Activated T-cell treated with anti-CD3 and anti-CD28 coated beads for 48 hours (primary cell): Measurements from ENCODE around the gene TCERG1L.

Experiments used
- DNase-seq: peaks from one replicate; pipeline ENCODE4 v3.0.0-alpha.2; 2020; ENCODE audit warnings: low read depth

TCERG1L gene

GRCh38 chr10:131207176-131207575 lies 104.3 kb downstream of the TCERG1L start:
- DNase-seq = no peak

DNA sequence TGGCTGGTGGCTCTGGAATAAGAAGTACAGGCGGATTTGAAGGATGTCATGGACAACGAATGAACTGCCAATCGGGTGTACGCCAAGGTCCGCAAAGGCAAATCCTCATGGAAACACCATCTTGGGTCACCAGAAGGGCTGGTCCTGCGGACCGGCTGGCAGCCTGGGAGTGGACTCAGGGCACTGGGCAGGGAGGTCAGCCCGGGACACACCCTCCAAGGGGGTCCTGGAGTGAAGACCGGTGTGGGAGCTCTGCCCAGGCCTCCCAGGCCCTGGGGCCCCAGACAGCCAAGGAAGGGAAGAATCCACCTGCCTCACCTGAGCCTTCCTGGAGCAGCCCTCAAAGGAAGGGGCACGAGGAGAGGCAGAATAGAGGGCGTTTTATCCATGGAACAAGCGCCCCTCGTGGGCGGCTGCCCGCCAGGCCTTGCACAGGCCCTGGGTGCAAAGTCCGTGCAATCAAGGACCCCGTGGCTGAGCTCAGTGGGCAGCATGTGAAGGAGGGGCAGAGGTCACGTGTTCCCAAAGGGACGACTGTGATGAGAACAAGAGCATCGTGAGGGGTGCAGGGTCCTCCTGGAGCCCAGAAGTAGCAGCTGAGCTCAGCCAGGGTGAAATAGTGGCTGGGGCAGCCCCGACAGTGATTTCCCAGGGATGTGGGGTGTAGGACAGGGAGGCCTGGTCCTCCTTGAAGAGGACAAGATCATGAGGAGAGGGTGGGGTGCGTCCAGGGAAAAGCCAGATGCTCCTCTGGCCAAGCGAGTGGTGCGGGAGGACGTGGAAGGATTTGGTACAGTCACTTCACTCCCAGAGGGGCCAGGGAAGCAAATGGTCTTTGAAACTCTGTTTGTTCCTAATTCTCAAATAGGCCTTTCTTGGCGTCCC lies 105.2 kb downstream of the TCERG1L start:
- no peak for DNase-seq

GRCh38 chr10:131205556-131205955 lies 106.0 kb downstream of the TCERG1L start:
- no peak for DNase-seq

DNA sequence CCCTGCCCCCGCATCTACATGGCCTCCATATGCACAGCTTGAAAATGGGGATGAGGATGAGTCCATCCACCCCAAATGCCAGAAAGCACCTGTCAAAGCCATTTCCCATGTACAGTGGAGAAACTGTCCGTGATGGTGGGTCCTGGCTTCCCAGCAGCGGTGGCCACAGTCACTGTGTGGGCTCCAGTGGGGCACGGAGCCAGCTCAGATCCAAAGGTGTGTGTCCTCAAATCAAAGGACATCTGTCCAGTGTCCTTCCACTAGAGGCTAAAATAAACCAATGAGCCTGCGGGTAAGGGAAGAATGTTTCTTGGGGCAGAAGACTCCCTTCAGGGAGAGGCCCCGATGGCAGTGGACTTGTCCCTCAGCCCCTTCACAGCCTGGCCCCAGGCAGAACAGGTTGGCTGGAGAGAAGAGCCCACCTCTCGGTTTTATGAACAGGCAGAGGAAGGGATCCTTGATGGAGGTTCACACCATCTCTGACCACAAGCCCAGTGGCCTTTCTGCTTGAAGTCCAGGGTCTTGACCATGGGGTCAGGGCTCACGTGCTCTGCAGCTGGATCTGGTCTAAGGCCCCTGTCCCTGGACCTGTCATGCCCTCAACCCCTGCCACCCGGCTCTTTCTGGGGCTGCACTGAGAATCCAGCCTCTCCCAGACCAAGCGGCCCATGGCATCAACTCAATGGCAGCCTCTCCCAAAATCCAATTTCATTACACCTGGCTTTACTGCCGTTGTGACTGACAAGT lies 106.9 kb downstream of the TCERG1L start:
- DNase-seq = no peak

DNA sequence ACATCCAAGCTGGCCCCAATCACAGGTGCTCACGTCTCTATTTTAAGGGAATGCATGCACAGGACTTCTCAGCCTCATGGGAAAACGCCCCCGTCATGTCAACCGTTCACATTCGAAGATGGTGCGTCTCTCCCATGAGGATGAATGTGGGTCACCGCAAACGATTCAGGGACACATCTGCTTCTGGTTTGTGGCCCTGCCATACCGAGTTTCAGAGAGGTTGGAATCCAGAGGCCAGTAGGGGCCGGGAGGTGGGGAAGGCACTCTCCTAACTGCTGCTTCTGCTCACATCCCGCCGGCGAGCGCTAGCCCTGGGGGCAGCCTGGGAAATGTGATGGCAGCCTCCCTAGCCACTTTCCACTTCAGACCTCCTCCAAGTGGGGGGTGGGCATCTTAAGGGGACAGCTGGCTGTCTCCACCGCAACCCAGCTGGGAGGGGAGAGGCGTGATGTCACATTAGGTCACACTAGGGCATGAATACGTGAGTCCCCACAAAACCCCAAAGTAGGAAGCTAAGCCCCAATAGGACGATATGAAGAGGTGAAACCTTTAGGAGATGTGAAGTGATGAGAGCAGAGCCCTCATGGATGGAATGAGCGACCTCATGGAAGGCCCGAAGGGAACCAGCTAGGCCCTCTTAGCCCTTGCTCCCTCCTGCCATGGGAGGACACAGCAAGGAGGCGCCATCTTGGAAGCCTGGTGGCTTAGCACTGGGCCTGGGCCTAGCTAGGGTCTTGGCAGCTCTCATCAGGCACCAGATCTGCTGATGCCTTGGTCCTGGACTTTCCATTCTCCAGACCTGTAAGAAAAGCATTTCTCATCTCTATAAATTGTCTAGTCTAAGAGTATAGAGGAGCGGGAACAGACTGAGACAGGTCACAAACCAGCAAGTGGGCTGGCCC lies 107.8 kb downstream of the TCERG1L start:
- DNase-seq = no peak

DNA sequence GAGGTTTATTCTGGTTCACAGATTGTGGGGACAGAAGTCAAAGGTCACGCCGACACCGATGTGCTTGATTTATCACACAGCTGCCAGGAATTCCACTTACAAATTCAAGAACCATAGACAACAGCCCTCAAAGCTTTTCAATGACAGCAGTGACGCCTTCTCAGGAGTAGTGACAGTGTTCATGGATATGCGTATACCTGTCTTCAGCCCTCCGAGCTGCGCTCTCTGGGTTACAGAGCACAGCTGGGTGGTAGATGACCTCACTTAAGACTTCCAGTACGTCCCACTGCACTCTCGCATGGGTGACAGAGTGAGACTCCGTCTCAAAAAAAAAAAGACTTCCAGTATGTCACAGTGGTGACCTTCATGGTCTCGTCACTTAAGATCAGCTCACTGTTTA lies 108.5 kb downstream of the TCERG1L start:
- no peak for DNase-seq

DNA sequence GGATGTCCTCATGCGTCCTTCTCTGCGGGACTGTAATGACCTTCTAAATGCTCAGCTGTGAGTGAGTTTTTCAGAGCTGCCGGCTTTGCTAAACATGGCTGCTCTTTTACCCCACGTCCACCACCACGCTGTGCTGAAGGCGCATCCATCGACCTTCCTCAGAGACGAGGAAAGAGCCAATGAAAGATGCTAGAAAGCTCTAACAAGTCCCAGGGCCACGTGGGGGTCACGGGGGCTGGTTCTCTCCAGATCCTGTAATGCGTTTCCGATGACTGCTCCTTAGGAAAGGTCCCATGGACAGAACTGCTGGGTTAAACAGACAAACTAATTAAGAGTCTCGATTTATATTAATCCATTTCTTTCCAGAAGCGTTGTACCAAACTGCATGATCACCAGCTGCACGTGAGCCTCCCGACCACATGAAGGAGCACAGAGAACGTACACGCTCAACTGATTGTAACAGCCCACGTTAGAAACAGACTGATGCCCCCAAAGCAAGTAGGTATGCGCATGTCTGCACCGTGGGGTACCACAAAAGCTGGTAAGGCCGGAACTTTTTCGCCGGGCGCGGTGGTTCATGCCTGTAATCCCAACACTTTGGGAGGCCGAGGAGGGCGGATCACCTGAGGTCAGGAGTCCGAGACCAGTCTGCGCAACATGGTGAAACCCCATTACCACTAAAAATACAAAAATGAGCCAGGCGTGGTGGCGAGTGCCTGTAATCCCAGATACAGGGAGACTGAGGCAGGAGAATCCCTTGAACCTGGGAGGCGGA lies 109.6 kb downstream of the TCERG1L start:
- DNase-seq = no peak

GRCh38 chr10:131200856-131201470 lies 110.6 kb downstream of the TCERG1L start:
- no peak for DNase-seq

DNA sequence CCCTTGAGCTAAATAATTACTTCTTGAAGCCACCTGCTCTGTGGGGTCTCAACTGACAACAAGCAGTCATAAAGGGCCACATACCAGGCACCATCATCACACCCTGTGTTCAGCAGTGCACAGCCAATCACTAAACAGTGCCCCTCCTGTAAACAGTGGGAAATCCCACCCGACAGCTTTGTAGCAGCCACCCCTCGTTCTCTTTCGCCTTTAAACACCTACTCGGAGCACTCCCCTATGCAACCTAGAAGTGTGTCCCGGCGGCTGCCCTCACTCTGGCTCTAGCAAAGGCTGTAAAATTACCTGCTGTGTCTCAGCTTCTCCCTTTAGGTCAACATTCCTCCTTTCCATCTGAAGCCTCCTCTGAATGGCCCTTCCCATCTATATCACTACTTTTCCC lies 111.9 kb downstream of the TCERG1L start:
- no peak for DNase-seq

DNA sequence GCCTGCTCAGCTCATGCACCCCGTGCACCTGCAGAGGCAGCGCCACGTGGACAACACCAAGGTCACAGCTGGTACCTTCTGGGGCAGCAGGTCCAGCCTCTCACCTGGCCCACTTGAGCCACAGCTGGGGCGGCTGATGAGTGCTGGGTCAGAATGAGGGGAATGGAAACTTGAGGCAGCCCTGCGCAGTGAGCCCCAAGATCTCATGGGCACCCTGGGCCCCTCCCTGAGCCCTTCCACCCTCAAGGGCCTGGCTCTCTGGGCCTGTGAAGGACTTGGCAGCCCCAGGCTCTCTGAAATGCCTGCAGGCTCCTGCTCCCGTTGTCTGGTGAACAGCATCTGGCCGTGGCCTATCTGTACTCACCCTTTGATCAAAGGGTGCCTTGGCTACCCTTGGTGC lies 112.7 kb downstream of the TCERG1L start:
- DNase-seq = no peak

DNA sequence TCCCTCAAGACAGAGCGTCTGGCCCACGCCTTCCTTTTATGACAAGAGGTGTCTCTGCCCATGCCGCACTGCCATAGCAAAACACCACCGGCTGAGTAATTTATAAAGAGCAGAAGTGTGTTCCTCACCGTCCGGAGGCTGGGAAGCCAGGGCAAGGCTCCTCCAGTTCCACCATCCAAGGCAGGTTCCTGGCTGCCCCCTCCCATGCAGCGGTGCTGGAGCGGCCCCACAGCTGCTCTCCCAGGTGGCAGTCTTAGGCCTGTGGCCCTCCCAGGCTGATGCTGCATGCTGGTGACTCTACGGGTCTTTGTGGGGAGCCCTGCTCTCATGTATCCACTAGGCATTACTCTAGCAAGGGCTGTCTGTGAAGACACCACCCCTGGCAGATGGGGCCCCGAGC lies 113.1 kb downstream of the TCERG1L start:
- DNase-seq = no peak

DNA sequence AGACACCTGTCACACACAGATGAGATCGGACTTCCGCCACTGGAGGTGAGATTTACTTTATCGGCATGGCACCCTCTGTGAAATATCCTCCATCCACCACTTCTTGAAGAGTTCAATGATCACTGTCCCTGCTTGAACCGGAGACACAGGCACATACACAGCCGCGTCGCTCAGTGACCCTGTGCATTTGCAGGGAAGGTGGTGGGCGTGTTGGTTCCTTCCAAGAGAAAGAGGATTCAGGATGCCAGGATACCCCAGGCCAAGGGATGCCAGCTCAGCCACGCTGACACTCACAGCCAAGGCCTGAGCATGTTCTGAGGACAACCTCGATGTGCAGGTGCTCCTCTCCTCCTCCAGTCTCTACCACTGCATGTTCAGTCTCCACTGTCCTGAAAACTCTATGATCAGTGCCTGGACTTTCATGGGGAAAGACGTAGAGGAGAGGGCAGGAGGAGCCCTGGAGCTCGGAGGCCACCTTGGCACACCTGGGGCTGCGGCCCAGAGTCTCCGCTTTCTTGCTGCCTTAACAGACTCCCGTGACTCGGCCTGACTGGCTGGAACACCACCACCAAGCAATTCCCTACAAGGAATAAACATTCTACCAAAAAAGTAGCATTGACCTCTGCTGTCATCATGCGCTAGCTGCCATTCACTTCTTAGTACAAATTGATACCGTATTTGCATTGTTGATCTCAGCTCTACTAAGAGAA lies 115.2 kb downstream of the TCERG1L start:
- DNase-seq = no peak

GRCh38 chr10:131195558-131196159 lies 115.9 kb downstream of the TCERG1L start:
- no peak for DNase-seq

DNA sequence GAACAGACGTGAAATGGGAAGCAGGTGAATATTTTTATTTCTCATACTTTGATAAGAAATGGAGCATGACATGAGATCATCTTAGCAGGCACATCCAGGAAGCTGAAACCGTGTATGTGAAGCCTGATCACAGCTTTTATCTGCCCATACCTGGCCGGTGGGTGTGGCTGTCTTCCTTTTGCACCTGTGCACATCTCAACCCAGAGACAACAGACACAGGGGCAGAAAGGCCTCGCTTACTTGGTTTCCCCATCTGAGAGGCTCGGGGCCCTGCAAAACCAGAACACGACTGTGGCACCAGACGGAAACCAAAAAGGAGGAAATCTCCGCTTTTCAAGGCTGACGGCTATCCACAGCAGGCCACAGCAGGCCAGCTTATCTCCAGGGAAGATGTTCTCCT lies 116.4 kb downstream of the TCERG1L start:
- DNase-seq = no peak

GRCh38 chr10:131193923-131194322 lies 117.6 kb downstream of the TCERG1L start:
- DNase-seq = no peak

GRCh38 chr10:131188494-131188893 lies 123.0 kb downstream of the TCERG1L start:
- no peak for DNase-seq

GRCh38 chr10:131187926-131188325 lies 123.6 kb downstream of the TCERG1L start:
- DNase-seq = no peak

DNA sequence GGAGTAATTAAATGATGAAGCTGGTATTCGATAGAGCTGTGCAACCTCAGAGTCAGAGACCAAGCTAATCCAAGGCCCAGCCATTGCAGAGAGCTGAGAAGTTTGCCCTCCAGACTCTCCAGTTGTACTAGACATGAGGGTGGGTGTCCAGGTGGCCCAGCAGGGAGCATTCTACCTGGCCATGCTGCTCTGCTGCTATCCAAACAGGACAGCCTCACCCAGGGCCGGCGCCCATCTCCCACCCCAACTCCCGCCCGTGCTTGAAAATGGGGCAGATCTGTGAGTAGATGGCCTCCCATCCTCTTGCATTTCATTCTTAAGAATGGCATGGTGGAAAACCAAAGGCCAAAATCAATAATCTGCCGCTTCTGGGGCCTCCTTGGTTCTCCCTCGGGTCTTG lies 124.2 kb downstream of the TCERG1L start:
- DNase-seq = no peak

DNA sequence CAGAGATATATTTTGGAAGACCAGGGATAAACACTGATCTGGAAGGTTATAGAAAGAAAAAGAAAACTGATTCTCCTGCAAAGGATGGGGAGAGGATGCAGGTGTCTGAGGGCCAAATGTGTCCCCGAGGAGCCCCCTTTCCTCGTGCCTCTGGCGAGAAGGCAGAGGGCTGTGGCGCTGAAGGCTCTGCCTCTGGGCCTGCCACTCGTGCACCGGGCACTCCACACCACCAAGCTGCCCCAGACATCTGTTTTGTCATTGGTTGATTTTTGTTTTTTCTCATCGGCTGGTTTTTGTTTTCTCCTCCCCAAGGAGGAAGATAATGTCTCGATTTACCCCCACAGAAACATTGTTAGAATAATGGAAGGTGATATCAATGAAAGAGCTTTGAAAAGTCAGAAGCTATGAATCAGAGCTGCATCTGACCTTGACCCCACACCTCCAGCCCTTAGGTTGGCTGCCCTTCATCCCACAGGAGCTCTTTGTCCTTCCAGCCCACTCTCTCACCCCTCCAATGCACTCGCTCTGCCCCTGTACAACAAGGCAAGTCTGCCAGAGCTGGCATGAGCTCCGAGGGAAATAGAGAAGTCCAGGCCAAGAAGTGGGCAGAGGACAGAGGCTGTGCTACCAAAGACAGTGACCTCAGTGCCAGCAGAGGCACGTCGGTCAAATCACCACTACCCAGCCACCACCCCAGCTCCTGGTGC lies 124.8 kb downstream of the TCERG1L start:
- DNase-seq = no peak
